ENCODE measurements around the gene EHD4.

DNA sequence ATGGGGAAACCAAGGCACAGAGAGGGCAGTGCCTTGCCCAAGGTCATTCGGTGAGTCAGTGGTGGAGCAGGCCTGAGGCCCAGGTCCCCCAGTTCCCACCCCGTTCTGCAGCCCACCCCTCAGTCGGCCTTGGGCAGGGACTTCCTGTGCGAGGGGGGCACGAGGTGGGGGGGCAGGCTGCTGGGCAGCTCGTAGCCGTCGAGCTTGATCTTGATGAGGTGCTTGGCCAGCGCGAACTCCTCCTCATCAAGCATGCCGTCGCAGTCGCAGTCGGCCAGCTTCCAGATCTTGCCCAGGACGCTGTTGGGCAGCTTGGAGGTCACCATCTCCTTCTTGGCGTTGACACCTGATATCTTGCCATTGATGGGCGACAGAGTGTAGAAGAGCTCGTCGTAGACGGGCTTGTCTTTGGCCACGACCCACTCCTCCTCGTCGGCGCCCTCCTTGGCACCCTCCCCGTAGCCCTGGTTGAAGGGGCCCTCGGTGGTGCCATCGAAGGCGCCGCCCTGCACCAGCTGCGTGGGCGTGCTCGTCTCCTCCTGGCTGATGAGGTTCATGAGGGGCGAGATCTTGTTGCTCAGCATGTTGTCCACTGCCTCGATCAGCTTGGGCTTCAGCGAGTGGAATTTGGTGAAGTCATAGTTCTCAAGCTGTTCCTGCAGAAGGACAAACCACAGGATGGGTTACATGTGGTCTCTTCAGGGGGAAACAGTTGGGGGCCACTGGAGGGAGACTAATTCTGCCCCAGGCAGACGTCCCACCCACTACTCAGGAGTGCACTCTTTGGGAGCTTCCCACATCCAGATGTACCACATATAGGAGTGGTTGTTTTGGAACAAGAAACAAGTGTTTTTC is 71.6 kb downstream of the EHD4 start:
- TF ChIP-seq, protein P1, sequence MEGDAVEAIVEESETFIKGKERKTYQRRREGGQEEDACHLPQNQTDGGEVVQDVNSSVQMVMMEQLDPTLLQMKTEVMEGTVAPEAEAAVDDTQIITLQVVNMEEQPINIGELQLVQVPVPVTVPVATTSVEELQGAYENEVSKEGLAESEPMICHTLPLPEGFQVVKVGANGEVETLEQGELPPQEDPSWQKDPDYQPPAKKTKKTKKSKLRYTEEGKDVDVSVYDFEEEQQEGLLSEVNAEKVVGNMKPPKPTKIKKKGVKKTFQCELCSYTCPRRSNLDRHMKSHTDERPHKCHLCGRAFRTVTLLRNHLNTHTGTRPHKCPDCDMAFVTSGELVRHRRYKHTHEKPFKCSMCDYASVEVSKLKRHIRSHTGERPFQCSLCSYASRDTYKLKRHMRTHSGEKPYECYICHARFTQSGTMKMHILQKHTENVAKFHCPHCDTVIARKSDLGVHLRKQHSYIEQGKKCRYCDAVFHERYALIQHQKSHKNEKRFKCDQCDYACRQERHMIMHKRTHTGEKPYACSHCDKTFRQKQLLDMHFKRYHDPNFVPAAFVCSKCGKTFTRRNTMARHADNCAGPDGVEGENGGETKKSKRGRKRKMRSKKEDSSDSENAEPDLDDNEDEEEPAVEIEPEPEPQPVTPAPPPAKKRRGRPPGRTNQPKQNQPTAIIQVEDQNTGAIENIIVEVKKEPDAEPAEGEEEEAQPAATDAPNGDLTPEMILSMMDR (IDR thresholded peaks at IDR 0.05) = no peak
- no peak for TF ChIP-seq POLR2A (IDR thresholded peaks at IDR 0.05)
